Type B pancreatic cell (in vitro differentiated cells): ENCODE data around the gene CLMP. TPM values are rescaled to one million over a fixed set of nuclear protein-coding genes. Genes with fewer than 3 reads are reported as not detected.

ENCODE experiments used
- DNase-seq: peaks from one replicate; pipeline ENCODE4 v3.0.0; 2021; ENCODE audit warnings: mixed read lengths; ENCODE audit not compliant: unreplicated experiment; ENCODE audit errors: extremely low spot score
- H3K27ac Mint-ChIP-seq: 2 replicates; pipeline ENCODE4 v1.8.0; 2021; ENCODE audit warnings: mild to moderate bottlenecking, mixed read lengths
- H3K27me3 Mint-ChIP-seq: 2 replicates; pipeline ENCODE4 v1.8.0; 2021; ENCODE audit warnings: mixed read lengths
- H3K36me3 Mint-ChIP-seq: 2 replicates; pipeline ENCODE4 v1.8.0; 2021; ENCODE audit warnings: mixed read lengths
- H3K4me1 Mint-ChIP-seq: one replicate; pipeline ENCODE4 v1.8.0; 2021; ENCODE audit warnings: mixed read lengths; ENCODE audit not compliant: unreplicated experiment
- H3K4me3 Mint-ChIP-seq: 2 replicates; pipeline ENCODE4 v1.8.0; 2021; ENCODE audit warnings: mild to moderate bottlenecking, mixed read lengths
- H3K9me3 Mint-ChIP-seq: 2 replicates; pipeline ENCODE4 v1.8.0; 2021; ENCODE audit warnings: mixed read lengths
- CTCF ChIP-seq: fragments of 200-600 bp; sonication (generic); conservative IDR thresholded peaks from 2 replicates; pipeline ENCODE4 v1.5.0; 2021; ENCODE audit warnings: antibody characterized with exemption, mild to moderate bottlenecking
- total RNA-seq: library from RNA; stranded (reverse); gene quantifications from 2 replicates; pipeline ENCODE4 v1.2.1, GENCODE V29; 2021; ENCODE audit warnings: low replicate concordance

Gene CLMP
- total RNA-seq, 1 donor from 2014 or later = 65.7 TPM

- no peak for DNase-seq
- TF ChIP-seq CTCF = no peak
- H3K36me3 Mint-ChIP-seq = no peaks in the 10 kb centered on the region
- H3K27ac Mint-ChIP-seq = peak overlapping the region; percentile 77
- peaks cover 7% of the 10 kb centered on the region for H3K9me3 Mint-ChIP-seq
- peaks cover 4% of the 10 kb centered on the region for H3K27me3 Mint-ChIP-seq
- no peak overlapping the region for H3K4me3 Mint-ChIP-seq
- H3K4me1 Mint-ChIP-seq = peaks cover 23% of the 10 kb centered on the region
These were observed 22.8 kb upstream of the CLMP start for GRCh38 chr11:123217897-123218296.

GRCh38 chr11:123216249-123216648, 21.2 kb upstream of the CLMP start:
- DNase-seq = no peak
- no peaks in the 10 kb centered on the region for H3K36me3 Mint-ChIP-seq
- no peak overlapping the region for H3K27ac Mint-ChIP-seq
- H3K4me3 Mint-ChIP-seq = no peak overlapping the region
- H3K4me1 Mint-ChIP-seq = peaks cover 34% of the 10 kb centered on the region
- no peak for TF ChIP-seq CTCF
- H3K9me3 Mint-ChIP-seq = peaks cover 5% of the 10 kb centered on the region
- peaks cover 6% of the 10 kb centered on the region for H3K27me3 Mint-ChIP-seq

GRCh38 chr11:123214940-123215339, 19.9 kb upstream of the CLMP start:
- Mint-ChIP-seq H3K4me3 (no peak overlapping the region), H3K27me3 (peaks cover 7% of the 10 kb centered on the region), H3K27ac (no peak overlapping the region), H3K4me1 (peaks cover 42% of the 10 kb centered on the region), H3K36me3 (no peaks in the 10 kb centered on the region), H3K9me3 (peaks cover 4% of the 10 kb centered on the region)
- TF ChIP-seq CTCF = no peak
- no peak for DNase-seq

- TF ChIP-seq CTCF = no peak
- Mint-ChIP-seq H3K9me3 (peaks cover 4% of the 10 kb centered on the region), H3K27me3 (peaks cover 10% of the 10 kb centered on the region), H3K4me1 (peaks cover 44% of the 10 kb centered on the region), H3K36me3 (no peaks in the 10 kb centered on the region), H3K27ac (no peak overlapping the region), H3K4me3 (no peak overlapping the region)
- DNase-seq = no peak
These were observed 19.3 kb upstream of the CLMP start for GRCh38 chr11:123214396-123214795.

- no peak overlapping the region for H3K27ac Mint-ChIP-seq
- H3K9me3 Mint-ChIP-seq = peaks cover 4% of the 10 kb centered on the region
- no peak for DNase-seq
- H3K36me3 Mint-ChIP-seq = no peaks in the 10 kb centered on the region
- H3K27me3 Mint-ChIP-seq = peaks cover 14% of the 10 kb centered on the region
- no peak overlapping the region for H3K4me3 Mint-ChIP-seq
- TF ChIP-seq CTCF = no peak
- peaks cover 35% of the 10 kb centered on the region for H3K4me1 Mint-ChIP-seq
These were observed 18.3 kb upstream of the CLMP start for GRCh38 chr11:123213307-123213771.

GRCh38 chr11:123212406-123212805, 17.4 kb upstream of the CLMP start:
- Mint-ChIP-seq H3K27me3 (peaks cover 16% of the 10 kb centered on the region), H3K4me3 (no peak overlapping the region), H3K36me3 (no peaks in the 10 kb centered on the region), H3K27ac (no peak overlapping the region), H3K4me1 (peaks cover 32% of the 10 kb centered on the region), H3K9me3 (peaks cover 4% of the 10 kb centered on the region)
- TF ChIP-seq CTCF = no peak
- DNase-seq = no peak
